UCSD-AML1 (cell line): ENCODE measurements around the gene CATSPER3.
"Not testable (repeated sequence)": the region's sequence is repeated elsewhere in the genome, so short reads cannot be mapped to it uniquely, and the experiment has no call there.

ENCODE experiments used
- DNase-seq: peaks from one replicate; lab custom pipeline; 2025; ENCODE audit not compliant: unreplicated experiment; lab: John Stamatoyannopoulos, UW

CATSPER3 gene

DNA sequence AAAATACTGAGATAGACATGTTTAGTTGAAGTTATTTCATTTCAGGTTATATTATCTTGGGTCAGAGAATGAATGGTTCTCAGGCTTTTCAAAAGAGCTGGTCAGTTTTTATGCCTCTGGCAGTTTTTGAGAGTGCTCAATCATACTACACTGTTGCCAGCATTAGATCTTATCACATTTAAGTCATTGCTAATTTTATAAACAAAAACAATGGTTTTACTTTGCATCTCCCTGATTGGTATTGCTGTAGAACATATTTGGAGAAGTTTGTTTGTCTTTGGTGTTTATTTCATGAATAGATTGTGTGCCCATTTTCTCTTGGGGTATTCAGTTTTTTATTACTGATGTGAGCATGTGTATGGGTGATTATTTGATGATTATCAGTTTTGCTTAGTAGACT is 1.5 kb downstream of the CATSPER3 start:
- DNase-seq: no peak

DNA sequence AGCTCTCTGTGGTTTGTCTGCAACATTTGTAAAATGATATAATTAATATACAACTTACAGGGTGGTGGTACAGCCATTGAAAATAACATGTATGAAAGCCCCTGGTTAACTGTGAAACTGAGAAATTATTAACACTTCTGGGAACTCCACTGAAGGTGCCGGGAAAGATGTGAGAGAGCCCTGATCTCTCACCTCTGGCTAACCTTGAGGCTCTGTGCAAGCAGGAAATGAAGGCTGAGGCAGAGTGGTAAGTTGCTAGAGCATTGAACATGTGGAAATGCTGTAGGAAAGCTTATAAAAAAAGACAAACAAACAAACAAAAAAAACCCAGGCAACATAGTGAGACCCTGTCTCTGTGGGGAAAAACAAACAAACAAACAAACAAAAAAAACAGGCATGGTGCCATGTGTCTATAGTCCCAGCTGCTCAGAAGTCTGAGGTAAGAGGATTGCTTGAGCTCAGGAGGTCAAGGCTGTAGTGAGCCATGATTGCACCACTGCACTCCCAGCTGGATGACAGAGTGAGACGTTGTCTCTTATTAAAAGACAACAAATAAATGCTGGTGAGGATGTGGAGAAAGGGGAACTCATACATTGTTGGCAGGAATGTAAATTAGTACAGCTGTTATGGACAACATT is 7.5 kb downstream of the CATSPER3 start:
- DNase-seq: no peak

DNA sequence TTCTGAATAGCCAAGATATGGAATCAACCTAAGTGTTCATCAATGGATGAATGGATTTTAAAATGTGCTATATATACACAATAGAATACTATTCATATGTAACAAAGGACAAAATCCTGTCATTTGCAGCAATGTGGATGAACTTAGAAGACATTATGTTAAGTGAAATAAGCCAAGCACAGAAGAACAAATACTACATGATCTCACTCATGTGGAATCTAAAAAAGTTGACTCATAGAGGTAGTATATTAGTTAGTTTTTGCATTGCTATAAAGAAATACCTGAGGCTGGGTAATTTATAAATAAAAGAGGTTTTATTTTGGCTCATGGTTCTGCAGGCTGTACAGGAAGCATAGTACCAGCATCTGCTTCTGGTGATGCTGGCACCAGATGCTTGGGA is 8.1 kb downstream of the CATSPER3 start:
- no peak for DNase-seq

DNA sequence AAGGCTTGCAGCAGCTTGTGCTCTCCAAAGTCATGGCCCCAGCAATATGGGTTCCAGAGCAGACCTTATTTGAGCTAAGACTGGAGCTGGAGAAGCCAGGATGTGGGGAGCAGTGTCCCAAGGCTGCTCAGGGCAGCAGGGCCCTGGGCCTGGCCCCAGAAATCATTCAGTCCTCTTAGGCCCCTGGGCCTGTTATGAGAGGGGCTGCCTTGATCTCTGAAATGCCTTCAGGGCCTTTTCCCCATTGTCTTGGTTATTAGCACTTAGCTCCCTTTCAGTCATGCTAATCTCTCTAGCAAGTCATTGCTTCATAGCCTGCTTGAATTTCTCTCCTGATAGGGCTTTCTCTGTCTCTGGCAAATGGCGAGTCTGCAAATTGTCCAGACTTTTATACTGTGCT is 9.1 kb downstream of the CATSPER3 start:
- no peak for DNase-seq

DNA sequence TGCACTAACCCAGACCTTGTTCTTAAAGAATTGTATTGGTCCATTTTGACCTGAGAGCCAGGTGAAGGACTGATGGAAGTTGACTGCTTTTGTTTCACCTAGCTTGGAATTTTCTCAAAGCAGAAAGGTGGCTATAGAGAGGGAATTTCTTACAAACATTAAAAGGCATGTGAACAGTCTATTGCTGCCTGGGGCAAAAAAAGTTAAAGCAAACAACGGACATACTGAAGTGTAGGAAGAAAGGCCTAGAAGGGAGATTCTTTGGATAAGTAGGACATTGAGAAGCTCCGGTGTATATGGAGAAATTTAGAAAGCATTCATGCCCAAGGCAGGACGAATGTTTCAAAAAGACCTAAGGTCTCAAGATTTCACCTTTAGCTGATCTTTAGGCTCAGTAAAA is 11.7 kb downstream of the CATSPER3 start:
- no peak for DNase-seq

DNA sequence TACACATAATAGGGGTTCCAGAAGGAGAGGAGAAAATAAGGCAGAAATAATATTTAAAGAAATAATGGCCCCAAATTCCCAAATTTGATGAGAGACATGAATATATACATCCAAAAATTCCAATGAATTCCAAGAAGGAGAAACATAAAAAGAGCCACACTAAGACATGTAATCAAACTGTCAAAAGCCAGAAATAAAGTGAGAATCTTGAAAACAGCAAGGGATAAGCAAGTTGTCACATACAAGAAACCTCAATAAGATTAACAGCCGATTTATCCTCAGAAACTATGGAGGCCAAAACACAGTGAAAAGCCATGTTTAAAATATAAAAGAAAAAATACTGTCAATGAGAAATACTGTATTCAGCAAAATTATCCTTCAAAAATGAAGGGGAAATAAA is 14.5 kb downstream of the CATSPER3 start:
- no peak for DNase-seq

DNA sequence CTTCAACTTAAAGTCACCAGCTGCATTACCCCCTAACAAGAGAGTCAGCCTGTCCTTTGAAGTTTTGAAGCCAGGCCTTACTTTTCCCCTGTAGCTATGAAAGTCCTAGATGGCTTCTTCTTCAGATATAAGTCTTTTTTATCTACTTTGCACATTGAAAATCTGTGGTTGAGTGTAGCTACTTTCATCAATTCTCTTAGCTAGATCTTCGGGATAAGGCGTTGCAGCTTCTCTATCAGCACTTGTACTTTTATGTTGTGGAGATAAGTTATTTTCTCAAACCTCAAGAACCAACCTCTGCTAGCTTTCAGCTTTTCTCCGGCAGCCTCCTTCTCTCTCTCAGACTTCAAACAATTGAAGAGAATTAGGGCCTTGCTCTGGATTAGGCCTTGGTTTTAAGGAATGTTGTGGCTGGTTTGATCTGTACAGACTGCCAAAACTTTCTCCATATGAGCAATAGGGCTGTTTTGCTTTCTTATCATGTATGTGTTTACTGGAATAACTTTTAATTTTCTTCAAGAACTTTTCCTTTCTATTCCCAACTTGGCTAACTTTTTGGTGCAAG is 21.6 kb downstream of the CATSPER3 start:
- DNase-seq: no peak

DNA sequence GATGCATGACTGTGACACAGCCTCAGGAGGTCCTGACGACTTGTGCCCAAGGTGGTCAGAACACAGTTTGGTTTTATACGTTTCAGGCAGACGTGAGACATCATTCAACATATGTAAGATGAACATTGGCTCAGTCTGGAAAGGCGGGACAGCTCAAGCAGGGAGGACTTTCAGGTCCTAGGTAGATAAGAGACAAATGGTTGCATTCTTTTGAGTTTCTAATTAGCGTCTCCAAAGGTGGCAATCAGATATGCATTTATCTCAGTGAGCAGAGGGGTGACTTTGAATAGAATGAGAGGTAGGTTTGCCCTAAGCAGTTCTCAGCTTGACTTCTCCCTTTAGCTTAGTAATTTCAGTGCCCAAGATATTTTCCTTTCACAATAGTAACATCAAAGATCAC is 22.5 kb downstream of the CATSPER3 start:
- not testable (repeated sequence) for DNase-seq

DNA sequence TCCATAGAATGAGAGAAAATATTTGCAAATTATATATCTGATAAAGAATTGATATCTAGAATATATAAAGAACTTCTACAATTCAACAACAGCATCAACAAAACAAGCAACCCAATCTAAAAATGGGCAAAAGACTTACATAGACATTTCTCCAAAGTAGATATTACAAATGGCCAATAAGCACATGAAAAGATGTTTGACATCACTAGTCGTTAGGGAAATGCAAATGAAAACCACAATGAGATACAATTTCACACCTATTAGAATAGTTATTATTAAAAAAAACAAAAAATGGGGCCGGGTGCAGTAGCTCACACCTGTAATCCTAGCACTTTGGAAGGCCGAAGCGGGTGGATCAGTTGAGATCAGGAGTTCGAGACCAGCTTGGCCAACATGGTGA is 24.4 kb downstream of the CATSPER3 start:
- DNase-seq: no peak

DNA sequence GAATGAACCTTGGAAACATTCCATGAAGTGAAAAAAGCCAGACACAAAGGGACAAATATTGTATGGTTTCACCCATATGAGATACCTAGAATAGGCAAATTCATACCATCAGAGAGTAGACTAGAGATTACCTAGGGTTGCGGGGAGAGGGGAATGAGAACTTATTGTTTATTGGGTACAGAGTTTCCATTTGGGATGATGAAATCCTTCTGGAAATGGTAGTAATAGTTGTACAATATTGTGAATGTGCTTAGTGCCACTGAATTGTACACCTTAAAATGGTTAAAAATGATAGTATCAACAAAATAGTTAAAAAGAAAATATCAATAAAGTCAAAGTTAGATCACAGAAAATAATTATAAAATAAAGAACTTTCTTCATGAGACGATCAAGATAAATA is 25.5 kb downstream of the CATSPER3 start:
- DNase-seq: no peak

DNA sequence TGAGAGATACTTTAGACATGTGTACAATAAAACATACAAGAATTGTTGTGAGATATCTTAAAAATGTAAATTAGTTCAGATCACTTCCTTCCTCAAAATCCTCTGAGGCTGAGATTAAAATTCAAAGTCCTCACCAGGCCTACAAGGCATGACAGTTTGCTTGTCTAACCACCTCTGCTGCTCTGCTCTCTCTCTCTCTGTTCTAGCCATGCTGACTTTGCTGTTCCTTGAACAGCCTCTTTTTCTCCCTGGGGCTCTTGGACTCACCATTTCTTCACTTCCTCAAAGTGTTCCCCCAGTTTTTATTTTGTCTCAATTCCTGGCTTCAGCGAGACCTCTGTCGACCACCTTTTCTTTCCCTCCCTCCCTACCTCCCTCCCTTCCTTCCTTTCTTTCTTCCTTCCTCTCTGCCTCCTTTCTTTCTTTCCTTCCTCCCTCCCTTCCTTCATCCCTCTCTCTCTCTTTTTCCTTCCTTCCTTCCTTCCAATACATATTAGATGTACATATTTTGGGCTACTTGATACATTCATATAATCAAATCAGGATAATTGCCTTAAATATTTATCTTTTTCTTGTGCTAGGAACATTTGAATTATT is 27.0 kb downstream of the CATSPER3 start:
- DNase-seq: no peak

DNA sequence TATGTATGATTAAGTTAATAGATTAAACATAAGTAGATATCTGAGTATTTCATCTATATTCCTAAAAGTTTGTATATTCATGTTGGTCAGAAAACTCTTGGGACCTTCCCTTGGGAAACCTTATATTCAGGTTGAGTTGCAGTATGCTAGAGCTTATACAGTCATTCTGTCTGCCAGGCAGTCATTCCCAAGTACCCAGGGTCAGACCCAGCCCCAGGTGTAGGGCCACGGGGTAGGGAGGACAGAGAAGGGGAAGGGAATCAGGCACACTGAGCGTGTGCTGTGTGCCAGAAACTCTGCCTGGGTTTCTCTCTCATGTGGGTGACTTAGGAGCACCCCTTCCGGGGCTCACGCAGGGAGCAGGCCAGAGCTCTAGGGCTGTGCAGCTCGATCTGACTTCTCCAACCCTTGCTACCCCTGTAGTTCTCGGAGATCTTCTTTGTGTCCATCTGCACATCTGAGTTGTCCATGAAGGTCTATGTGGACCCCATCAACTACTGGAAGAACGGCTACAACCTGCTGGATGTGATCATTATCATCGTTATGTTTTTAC is 28.2 kb downstream of the CATSPER3 start:
- DNase-seq: no peak

DNA sequence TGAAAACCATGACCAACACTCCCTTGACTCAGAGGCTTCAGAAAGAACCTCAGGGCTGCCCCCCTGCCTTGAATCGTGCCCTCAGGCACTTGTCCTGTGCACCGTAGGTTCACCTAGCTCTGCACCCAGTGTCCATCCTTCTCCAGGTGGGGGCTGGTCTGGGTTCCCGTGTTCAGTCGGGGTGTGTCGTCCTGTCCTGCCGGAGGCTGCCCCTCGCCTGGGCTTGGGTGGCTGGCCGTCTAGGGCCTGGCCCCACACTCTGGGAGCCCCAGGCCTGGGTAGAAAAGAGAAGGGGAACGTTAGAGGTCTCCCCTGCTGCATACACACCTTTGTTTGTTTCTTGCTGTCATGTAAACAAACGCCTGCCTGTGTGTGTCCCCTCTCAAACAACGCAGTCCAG is 29.3 kb downstream of the CATSPER3 start:
- DNase-seq: no peak

DNA sequence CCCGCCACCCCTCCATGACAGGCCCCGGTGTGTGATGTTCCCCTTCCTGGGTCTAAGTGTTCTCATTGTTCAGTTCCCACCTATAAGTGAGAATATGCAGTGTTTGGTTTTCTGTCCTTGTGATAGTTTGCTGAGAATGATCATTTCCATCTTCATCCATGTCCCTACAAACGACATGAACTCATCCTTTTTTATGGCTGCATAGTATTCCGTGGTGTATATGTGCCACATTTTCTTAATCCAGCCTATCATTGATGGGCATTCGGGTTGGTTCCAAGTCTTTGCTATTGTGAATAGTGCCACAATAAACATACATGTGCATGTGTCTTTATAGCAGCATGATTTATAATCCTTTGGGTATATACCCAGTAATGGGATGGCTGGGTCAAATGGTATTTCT is 30.4 kb downstream of the CATSPER3 start:
- not testable (repeated sequence) for DNase-seq

DNA sequence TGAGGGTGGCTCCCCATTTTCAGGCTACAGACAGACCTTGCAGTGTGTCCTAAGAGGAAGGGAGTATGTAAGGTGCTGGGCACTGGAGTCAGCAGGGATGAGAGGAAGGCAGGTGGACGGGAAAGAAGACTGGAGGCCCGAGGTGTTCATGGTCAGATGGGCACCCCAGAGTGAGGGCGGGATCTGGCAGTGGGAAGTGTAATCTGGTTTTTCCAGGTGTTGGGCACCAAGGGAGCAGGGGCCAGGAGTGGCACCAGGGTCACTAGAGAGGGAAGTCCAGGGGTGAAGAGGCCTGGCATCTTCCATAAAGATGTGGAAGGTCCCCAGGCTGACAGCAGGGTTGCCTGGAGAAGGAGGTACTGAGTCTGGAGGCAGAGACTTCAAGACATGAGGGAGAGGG is 36.7 kb downstream of the CATSPER3 start:
- DNase-seq: no peak

DNA sequence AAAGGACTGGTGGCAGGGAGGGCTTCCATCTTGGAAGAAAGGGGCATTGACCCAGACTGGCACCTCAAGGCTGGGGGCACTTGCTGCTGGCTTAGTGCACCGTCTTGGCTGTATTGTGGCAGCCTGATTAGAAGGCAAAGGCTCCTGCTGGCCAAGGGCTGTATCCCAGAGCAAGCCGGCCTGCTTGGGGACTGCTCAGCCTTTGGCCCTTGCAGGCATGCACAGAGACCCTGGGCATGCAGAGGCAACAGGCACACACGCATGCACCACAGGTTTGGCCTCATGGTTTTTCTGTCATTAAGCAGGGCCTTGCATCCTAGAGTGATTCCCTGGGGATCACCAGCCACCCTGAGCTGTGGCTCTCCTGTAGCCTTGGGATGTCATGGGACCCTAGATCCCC is 37.4 kb downstream of the CATSPER3 start:
- no peak for DNase-seq

DNA sequence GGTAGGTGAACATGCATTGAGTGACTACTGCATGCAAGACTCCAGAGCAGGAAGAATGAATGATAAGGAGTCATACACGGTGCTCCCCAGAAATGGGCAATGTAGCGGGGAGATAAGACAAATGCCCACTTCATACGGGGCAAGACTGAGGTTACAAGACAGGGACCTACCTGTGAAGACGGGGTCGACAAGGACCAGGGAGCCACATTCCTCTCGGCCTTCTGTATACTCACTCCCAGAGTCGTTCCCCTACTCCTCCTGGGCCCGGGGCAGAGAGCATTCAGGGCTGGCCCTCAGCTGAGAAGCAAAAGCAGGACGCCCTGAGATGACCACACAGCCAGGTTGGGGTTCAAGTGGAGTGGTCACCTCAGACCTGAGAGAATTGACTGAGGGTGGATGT is 39.6 kb downstream of the CATSPER3 start:
- DNase-seq: no peak

DNA sequence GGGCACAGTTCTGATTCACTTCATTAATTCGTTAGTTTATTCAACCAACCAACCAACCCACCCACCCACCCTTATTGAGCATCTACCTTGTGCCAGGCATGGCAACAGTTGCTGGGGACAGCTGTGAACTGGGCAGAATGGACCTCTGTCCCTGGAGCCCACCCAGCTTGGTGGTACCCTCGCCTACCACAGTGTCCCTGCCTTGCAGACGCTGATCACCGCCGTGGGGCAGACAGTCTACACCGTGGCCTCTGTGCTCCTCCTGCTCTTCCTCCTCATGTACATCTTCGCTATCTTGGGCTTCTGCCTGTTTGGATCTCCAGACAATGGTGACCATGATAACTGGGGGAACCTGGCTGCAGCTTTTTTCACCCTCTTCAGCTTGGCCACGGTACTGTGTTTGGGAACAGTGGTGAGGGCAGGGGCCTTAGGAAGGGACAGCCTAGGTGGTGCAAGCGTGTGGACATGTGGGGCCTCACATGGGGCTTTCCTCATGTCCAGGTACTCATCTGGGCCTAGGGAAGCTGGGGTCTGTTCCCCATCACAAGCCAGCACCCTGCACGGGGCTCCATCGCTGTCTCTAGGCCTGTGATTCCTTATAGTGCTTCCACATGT is 40.1 kb downstream of the CATSPER3 start:
- no peak for DNase-seq

DNA sequence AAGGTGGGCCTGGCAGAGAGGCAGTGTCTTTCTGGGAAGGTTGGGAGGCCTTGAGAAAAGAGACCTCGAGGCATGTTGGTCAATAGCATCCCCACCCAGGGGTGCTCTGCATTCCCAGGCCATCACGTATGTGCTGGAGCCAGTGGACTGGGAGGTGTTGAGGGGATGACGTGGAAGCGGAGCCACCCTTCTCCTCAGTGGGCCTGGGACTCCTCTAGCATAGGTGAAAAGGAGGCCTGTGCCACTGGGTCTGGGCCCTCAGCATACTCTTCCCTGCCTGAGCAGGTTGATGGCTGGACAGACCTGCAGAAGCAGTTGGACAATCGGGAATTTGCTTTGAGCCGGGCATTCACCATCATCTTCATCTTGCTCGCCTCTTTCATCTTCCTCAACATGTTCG is 40.8 kb downstream of the CATSPER3 start:
- DNase-seq: no peak

DNA sequence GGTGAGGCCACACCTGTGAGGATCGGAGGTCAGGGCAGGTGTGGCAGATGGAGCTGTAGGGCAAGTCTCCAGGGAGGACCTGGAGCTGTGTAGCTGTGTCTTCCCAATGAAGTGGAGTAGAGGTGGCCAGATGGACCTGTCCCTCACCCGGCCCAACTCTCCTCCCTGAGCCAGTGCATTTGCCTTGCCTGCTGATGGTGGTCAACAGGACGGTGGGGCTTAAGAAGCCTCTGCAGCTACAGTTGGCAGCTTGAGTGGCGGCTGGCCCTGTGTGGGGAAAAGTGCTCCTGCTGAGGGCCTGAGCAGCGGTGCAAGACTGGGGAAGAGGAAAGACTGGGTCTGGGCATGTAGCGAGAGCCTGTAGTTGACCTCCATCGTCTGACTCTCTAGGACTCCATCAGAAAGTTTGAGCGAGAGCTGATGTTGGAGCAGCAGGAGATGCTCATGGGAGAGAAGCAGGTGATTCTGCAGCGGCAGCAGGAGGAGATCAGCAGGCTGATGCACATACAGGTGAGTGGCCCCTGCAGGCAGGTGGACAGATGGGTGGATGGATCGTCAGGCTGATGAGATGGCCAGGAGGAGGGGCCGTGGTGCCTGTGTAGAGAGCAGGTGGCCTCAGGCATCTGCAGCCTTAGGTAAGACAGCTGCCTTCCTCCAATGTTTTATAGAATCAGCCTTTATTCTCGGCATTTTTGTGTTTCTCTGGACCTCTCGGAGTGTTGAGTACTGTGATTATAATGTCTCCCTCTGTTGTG is 41.5 kb downstream of the CATSPER3 start:
- DNase-seq: no peak

DNA sequence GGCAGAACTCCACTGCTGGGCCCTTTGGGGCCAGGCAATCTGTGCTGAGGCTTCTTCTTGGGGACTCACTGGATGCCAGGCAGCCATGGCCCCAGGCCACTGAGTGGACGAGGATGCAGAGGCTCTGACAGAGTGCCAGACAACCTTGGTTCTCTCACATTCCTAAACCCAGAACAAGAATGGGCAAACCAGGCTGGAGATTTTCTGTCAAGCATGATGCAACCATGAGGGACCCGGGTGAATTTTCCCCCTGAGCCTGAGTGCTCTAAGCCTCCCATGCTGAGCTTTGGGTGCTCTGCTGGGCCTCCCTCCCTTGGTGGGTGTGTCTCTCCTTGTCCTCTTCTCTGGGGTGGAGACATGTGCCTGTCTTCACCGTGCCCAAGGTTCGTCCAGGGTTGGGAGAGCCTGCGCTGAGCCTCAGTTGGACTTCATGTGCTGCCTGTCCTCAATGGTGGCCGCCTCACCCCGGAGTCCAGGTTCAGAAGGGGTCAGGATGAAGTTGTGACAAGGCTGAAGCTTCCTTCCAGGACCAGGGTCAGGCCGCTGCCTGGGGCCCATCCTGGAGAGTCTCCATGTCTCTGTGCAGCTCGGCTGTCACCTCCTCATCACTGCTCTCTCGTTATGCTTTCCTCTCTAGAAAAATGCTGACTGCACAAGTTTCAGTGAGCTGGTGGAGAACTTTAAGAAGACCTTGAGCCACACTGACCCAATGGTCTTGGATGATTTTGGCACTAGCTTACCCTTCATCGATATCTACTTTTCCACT is 42.2 kb downstream of the CATSPER3 start:
- DNase-seq: no peak
